ENCODE measurements around the gene CAMK4. TPM values are rescaled to one million over a fixed set of nuclear protein-coding genes. Genes with fewer than 3 reads are reported as not detected.
"Not testable (repeated sequence)": the region's sequence is repeated elsewhere in the genome, so short reads cannot be mapped to it uniquely, and the experiment has no call there.

CAMK4 gene
- total RNA-seq, 1 donor from 2014 or later = 0.11 TPM

GRCh38 chr5:111295649-111296048, 71.5 kb downstream of the CAMK4 start:
- no peak for ATAC-seq
- intact Hi-C loops (cut with DNase I) = no loop called here
- no peak for DNase-seq (ENCODE audit: missing footprints)

GRCh38 chr5:111296570-111296969, 72.4 kb downstream of the CAMK4 start:
- DNase-seq (ENCODE audit: missing footprints) (no peak), ATAC-seq (no peak)
- intact Hi-C loops (cut with DNase I) = no loop called here

- DNase-seq (ENCODE audit: missing footprints) (no peak), ATAC-seq (no peak)
- intact Hi-C loops (cut with DNase I) = no loop called here
Observed at GRCh38 chr5:111299067-111299481, 74.9 kb downstream of the CAMK4 start.

DNA sequence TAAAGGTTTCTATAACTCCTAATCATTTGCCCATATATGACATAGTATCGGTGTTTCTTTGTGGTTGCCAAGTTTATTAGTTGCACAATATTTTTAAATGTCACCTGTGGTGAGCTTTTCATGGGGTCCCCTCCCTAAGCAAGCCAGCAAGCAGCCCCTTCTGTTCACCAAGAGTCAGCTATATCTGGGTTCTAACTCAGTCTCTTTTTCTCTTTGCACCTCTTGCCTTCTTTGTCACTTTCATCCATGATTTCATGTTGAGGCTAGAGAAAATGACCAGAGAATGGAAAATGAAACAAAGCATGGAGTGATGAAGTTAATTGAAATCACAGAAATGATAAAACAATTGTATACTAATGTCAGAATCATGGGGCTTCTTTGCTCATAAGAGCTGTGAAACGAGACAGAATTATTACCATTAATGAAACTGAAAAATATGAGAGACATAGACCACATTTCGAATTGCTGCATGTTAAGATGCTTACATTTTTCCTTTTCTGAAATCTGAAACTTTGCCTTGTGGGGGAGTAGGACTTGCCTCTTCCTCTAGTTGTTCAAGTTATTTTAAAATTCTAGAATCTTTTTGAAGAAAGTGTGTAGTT, 75.7 kb downstream of the CAMK4 start:
- ATAC-seq = no peak
- no peak for DNase-seq (ENCODE audit: missing footprints)
- intact Hi-C loops (cut with DNase I) = no loop called here

DNA sequence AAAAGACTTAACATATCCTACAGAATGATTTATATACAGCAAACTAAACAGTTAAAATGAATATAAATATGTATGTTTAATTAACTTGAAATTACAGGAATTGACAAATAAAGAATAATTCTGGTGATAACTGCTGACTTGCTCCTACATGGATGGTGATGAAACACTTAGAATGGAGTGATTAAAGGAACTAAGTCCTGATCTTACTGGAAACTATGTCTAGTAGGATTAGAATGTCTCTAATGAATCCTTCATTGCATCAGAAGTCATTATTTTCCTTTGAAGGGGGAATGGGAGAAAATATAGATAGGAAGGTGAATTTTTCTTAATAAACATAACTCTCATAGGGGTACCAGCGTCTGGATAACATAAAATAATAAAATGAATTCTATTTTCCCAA, 77.1 kb downstream of the CAMK4 start:
- intact Hi-C loops (cut with DNase I) = no loop called here
- no peak for DNase-seq (ENCODE audit: missing footprints)
- ATAC-seq = no peak

GRCh38 chr5:111302043-111302442, 77.9 kb downstream of the CAMK4 start:
- ATAC-seq; intact Hi-C loops (cut with DNase I); DNase-seq (ENCODE audit: missing footprints): not testable (repeated sequence)

GRCh38 chr5:111308951-111309350, 84.8 kb downstream of the CAMK4 start:
- ATAC-seq = no peak
- intact Hi-C loops (cut with DNase I) = no loop called here
- DNase-seq (ENCODE audit: missing footprints) = no peak

GRCh38 chr5:111309384-111309783, 85.2 kb downstream of the CAMK4 start:
- DNase-seq (ENCODE audit: missing footprints) = no peak
- ATAC-seq = no peak
- intact Hi-C loops (cut with DNase I) = no loop called here

GRCh38 chr5:111310711-111311620, 86.8 kb downstream of the CAMK4 start:
- ATAC-seq (no peak), DNase-seq (ENCODE audit: missing footprints) (no peak)
- intact Hi-C loops (cut with DNase I) = no loop called here

DNA sequence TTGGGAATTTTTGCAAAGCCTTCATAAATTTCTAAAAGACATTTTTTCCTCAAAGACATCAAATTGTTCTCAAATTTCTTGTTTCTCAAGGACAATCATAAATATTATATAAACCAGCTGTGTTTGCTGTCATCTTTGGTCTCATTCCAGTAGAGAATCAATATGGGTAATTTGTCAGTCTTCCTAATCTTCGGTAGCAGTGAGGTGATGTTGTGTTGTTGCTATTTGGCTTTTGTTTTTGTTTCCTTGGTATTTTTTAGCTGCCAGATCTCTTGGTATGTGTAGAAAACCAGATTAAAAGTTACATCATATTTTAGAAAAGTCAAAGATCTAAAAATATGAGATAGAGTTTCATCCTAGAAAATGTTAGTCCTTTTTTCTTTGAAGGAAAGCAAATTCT, 87.5 kb downstream of the CAMK4 start:
- no peak for DNase-seq (ENCODE audit: missing footprints)
- intact Hi-C loops (cut with DNase I) = no loop called here
- no peak for ATAC-seq

DNA sequence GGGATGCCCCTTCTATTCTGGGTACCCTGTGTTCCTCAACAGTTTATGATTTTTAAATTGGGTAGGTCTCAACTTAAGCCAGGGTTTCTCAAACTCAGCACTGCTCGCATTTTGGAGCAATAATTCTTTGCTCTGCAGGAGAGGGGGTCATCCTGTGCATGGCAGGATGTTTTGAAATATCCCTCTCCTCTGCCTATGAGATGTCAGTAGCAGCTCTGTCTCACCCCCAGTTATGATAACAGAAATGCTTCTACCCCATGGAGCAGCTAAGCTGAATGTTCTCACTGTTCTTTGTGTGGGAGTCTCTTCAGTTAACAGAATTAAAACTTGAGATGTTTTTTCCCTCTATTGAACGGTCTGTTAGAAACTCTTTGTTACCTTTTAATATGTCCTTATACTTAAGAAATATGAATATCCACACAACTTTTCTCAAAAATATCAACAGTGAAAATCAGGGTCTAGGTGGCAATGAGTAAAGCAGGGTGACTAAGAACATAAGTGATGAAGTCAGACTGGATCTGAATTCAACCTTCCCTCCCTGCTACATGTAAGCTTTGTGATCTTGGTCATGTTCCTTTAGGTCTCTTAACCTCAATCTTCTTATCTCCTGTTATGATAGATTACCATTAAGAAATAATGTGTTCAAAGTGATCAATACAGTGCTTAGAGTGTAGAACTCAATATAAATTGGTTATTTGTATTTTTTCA, 89.0 kb downstream of the CAMK4 start:
- DNase-seq (ENCODE audit: missing footprints) (no peak), ATAC-seq (no peak)
- intact Hi-C loops (cut with DNase I) = no loop called here

- no peak for DNase-seq (ENCODE audit: missing footprints)
- intact Hi-C loops (cut with DNase I) = no loop called here
- ATAC-seq = no peak
Observed at GRCh38 chr5:111320953-111321352, 96.8 kb downstream of the CAMK4 start.

- intact Hi-C loops (cut with DNase I) = no loop called here
- no peak for DNase-seq (ENCODE audit: missing footprints)
- no peak for ATAC-seq
Observed at GRCh38 chr5:111321376-111321775, 97.2 kb downstream of the CAMK4 start.

DNA sequence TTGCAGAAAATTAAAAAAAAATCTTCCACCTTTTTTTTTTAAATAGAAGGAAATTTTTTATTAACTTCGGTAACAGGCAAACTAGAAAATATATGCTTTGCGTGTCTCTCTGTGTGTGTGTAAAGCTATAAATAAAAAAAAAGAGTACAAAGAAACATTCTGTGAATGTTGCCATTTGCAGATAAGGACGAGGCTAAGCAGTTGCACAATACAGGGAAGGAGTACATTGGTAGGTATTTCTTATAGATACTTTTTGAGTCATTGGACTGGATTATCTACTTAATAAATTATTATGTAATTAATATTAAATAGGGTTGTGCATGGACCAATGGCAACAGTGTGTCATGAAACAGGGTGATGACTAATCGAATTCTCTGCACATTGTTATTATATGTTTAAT, 102.4 kb downstream of the CAMK4 start:
- no peak for ATAC-seq
- intact Hi-C loops (cut with DNase I) = no loop called here

GRCh38 chr5:111337133-111337532, 112.9 kb downstream of the CAMK4 start:
- intact Hi-C loops (cut with DNase I) = no loop called here
- no peak for DNase-seq (ENCODE audit: missing footprints)
- no peak for ATAC-seq

More for the DNA sequence above, 102.4 kb downstream of the CAMK4 start:
- DNase-seq (ENCODE audit: missing footprints) = no peak

DNA sequence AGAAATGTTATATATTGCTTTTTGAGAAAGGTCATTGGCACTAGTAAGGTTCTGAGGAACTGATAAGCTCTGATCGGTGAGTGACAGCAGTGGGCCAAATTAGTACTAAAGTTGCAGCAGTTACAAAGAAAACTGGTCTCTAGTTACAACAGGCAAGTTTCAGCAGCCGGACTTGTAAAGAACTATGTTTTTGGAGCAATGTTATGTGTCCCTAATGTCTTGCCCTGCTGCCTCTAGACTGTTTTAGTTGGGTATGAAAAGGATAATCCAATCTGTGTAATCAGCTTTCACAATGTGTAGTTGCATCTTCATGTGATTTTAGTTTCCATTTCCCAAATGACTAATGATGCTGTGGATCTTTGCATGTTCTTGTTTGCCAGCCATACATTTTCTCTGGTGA, 113.5 kb downstream of the CAMK4 start:
- DNase-seq (ENCODE audit: missing footprints) = no peak
- intact Hi-C loops (cut with DNase I) = no loop called here
- ATAC-seq = no peak

DNA sequence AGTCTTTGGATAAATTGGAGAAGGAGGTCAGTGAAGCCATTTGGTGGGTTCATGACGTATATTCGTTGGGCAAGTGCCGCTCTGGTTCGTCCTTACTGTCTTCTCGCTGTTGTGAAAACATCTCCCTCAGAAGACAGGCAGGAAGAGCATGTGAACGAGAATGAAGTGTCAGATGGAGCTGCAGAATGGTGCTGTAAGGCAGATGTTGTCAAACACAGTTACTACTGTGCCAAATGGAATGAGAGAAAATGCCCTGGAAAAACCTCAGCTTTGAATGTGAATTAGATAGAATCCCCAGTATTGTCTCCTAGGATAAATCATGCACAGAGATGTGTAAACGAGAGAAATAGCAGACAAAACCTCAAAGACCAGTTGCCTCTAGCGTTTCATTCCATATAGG, 121.5 kb downstream of the CAMK4 start:
- no peak for DNase-seq (ENCODE audit: missing footprints)
- ATAC-seq = no peak
- intact Hi-C loops (cut with DNase I) = no loop called here

- no peak for DNase-seq (ENCODE audit: missing footprints)
- ATAC-seq = no peak
- intact Hi-C loops (cut with DNase I) = no loop called here
Observed at GRCh38 chr5:111347021-111347420, 122.8 kb downstream of the CAMK4 start.

GRCh38 chr5:111348661-111349329, 124.6 kb downstream of the CAMK4 start:
- ATAC-seq = no peak
- no peak for DNase-seq (ENCODE audit: missing footprints)
- intact Hi-C loops (cut with DNase I) = no loop called here
